ENCODE results near the gene AMFR. TPM values are rescaled to one million over a fixed set of nuclear protein-coding genes. Genes with fewer than 3 reads are reported as not detected.
"Not testable (repeated sequence)": the region's sequence is repeated elsewhere in the genome, so short reads cannot be mapped to it uniquely, and the experiment has no call there.

The AMFR gene
- total and polyA plus RNA-seq, 2 of the 13 experiments (the other 11 are each of a cell fraction or from before 2014, with no cell fraction given): 52.9 to 108 TPM

DNA sequence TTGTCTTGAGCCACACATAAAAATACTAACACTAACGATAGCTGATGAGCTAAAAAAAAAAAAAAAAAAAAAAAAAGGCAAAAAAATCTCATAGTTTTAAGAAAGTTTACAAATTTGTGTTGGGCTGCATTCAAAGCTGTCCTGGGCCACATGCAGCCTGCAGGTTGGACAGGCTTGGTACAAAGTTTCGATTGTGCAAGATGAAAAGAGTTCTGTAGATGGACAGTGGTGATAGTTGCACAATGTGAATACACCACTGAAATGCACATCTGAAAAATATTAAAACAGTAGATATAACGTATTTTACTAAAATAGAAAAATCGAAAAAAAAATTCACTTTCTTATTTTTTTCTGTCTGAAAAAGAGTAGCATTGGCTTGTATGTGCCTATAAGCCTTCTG is 42.9 kb downstream of the AMFR start (continued):
- TF ChIP-seq, protein P1, sequence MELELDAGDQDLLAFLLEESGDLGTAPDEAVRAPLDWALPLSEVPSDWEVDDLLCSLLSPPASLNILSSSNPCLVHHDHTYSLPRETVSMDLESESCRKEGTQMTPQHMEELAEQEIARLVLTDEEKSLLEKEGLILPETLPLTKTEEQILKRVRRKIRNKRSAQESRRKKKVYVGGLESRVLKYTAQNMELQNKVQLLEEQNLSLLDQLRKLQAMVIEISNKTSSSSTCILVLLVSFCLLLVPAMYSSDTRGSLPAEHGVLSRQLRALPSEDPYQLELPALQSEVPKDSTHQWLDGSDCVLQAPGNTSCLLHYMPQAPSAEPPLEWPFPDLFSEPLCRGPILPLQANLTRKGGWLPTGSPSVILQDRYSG (CRISPR knock-in tag; IDR thresholded peaks at IDR 0.05): no peak
- TF ChIP-seq TIGD3 (CRISPR knock-in tag; IDR thresholded peaks at IDR 0.05; ENCODE audit: borderline replicate concordance): no peak
- TF ChIP-seq NR2F1 (CRISPR knock-in tag; IDR thresholded peaks at IDR 0.05): no peak
- TF ChIP-seq, protein P2, sequence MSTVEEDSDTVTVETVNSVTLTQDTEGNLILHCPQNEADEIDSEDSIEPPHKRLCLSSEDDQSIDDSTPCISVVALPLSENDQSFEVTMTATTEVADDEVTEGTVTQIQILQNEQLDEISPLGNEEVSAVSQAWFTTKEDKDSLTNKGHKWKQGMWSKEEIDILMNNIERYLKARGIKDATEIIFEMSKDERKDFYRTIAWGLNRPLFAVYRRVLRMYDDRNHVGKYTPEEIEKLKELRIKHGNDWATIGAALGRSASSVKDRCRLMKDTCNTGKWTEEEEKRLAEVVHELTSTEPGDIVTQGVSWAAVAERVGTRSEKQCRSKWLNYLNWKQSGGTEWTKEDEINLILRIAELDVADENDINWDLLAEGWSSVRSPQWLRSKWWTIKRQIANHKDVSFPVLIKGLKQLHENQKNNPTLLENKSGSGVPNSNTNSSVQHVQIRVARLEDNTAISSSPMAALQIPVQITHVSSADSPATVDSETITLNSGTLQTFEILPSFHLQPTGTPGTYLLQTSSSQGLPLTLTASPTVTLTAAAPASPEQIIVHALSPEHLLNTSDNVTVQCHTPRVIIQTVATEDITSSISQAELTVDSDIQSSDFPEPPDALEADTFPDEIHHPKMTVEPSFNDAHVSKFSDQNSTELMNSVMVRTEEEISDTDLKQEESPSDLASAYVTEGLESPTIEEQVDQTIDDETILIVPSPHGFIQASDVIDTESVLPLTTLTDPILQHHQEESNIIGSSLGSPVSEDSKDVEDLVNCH (CRISPR knock-in tag; IDR thresholded peaks at IDR 0.05): no peak
- no peak for TF ChIP-seq FOXC1 (CRISPR knock-in tag; IDR thresholded peaks at IDR 0.05; ENCODE audit: borderline replicate concordance)
- no peak for TF ChIP-seq ZNF790 (CRISPR knock-in tag; IDR thresholded peaks at IDR 0.05; ENCODE audit: borderline replicate concordance)
- TF ChIP-seq ZNF263 (CRISPR knock-in tag; IDR thresholded peaks at IDR 0.05): no peak
- no peak for TF ChIP-seq PATZ1 (CRISPR knock-in tag; IDR thresholded peaks at IDR 0.05)
- TF ChIP-seq ZNF446 (CRISPR knock-in tag; IDR thresholded peaks at IDR 0.05): no peak
- no peak for TF ChIP-seq HDAC1 (CRISPR knock-in tag; IDR thresholded peaks at IDR 0.05)
- TF ChIP-seq ZNF331 (CRISPR knock-in tag; IDR thresholded peaks at IDR 0.05): peak; percentile 66; the same call in 1 of the 2 replicates
- TF ChIP-seq PAF1 (CRISPR knock-in tag; IDR thresholded peaks at IDR 0.05): no peak

- CTCF ChIA-PET (ENCODE audit: low intra/inter-chr PET ratio, low total read pairs); H4K20me1 ChIP-seq (ENCODE audit: insufficient read depth, low read length); H3K4me2 ChIP-seq (ENCODE audit: low read depth, low read length); DNase-seq (ENCODE audit: low spot score); ATAC-seq; H3K27ac ChIP-seq (ENCODE audit: extremely low read length, insufficient read depth, low read length); BruUV-seq (replicated peaks); H2AFZ ChIP-seq (ENCODE audit: low read length); H3K27me3 ChIP-seq (ENCODE audit: control insufficient read depth in 1 of 2, insufficient read depth in 2 of 2, low read length in 2 of 2); H3K4me3 ChIP-seq (replicated peaks in 1 of 3; ENCODE audit: insufficient read depth in 1 of 3, low read depth in 2 of 3, low read length in 3 of 3); H3K9ac ChIP-seq (ENCODE audit: insufficient read depth, low read depth, low read length); POLR2A ChIA-PET; H3K79me2 ChIP-seq (ENCODE audit: insufficient read depth, low read length); in situ Hi-C loops (cut with HindIII; ENCODE audit: extremely low pct_ligation_motif_present, low pct_unique_long_range_greater_than_20kb): not testable (repeated sequence)
- Histone ChIP-seq H3K4me1 (ENCODE audit: insufficient read depth, low read length) (peaks cover 29% of the 10 kb centered on the region), H3K9me3 (ENCODE audit: low read length) (peaks cover 13% of the 10 kb centered on the region), H3K36me3 (replicated peaks in 1 of 2; ENCODE audit: control insufficient read depth in 1 of 2, insufficient read depth in 2 of 2, low read length in 2 of 2) (peaks cover 17 to 57% of the 10 kb centered on the region in 2 experiments)
- FAIRE-seq: peak; percentile 30
- intact Hi-C loops (cut with micrococcal nuclease; ENCODE audit: unreplicated experiment): loop anchor here (5.0 kb wide), 1 partner anchor 71 kb away; the partner anchor contains the start of genes NUDT21 and OGFOD1
- WGBS (ENCODE audit: low lambda C conversion rate): 98% methylated on average over 3 of the region's 3 CpGs
Measured at GRCh38 chr16:56380778-56381485, 44.4 kb downstream of the AMFR start.
